HG03342 (cell line): Measurements from ENCODE around the gene MYNN.

ENCODE experiments used
- ATAC-seq: cut with Tn5 transposase; IDR thresholded peaks from one replicate; pipeline ENCODE4 v1.9.1; 2021; ENCODE audit warnings: mild to moderate bottlenecking, moderate library complexity; ENCODE audit not compliant: unreplicated experiment

Gene MYNN

GRCh38 chr3:169822983-169823382, 49.8 kb downstream of the MYNN start:
- ATAC-seq: no peak

- ATAC-seq: no peak
These were observed 52.1 kb downstream of the MYNN start for GRCh38 chr3:169825316-169825715.

GRCh38 chr3:169827712-169828111, 54.5 kb downstream of the MYNN start:
- no peak for ATAC-seq

- ATAC-seq: no peak
These were observed 62.3 kb downstream of the MYNN start for GRCh38 chr3:169835533-169835932.

GRCh38 chr3:169836078-169836941, 63.1 kb downstream of the MYNN start:
- ATAC-seq: peak; percentile 79

GRCh38 chr3:169836942-169837275, 63.7 kb downstream of the MYNN start:
- no peak for ATAC-seq

- ATAC-seq: no peak
These were observed 65.4 kb downstream of the MYNN start for GRCh38 chr3:169838511-169839030.
